ENCODE results near the gene AP1B1. TPM values are rescaled to one million over a fixed set of nuclear protein-coding genes. Genes with fewer than 3 reads are reported as not detected.

The AP1B1 gene
- total and polyA plus RNA-seq, 4 donors, result 17.6 to 63.4 (median 44.0) TPM

GRCh38 chr22:29342577-29343312, 45.6 kb downstream of the AP1B1 start (continued):
- TF ChIP-seq REST (IDR thresholded peaks at IDR 0.05) (no peak), JUND (IDR thresholded peaks at IDR 0.05) (no peak)

- Histone ChIP-seq H3K36me3 (ENCODE audit: control insufficient read depth in 4 of 4, insufficient read depth in 3 of 4, low read depth in 1 of 4, low read length in 3 of 4) (peaks cover 9 to 39% (median 23%) of the 10 kb centered on the region in 4 donors), H3K4me1 (ENCODE audit: control insufficient read depth in 4 of 4, insufficient read depth in 4 of 4, low read length in 3 of 4) (peaks cover 4 to 41% (median 29%) of the 10 kb centered on the region in 4 donors), H3K27ac (ENCODE audit: low read depth in 1 of 2, low read length in 2 of 2) (no peak overlapping the region), H3K4me3 (ENCODE audit: low read depth in 1 of 3, low read length in 3 of 3) (no peak overlapping the region), H3K27me3 (ENCODE audit: control insufficient read depth in 4 of 4, insufficient read depth in 4 of 4, low read length in 3 of 4) (no peaks in the 10 kb centered on the region), H3K9ac (ENCODE audit: low read depth in 1 of 2, low read length in 2 of 2) (no peak overlapping the region), H3K9me3 (ENCODE audit: control insufficient read depth in 4 of 4, low read length in 3 of 4) (no peaks in the 10 kb centered on the region)
- DNase-seq (ENCODE audit: low spot score), result no peak
- TF ChIP-seq REST (IDR thresholded peaks at IDR 0.05) (no peak), NR2F2 (IDR thresholded peaks at IDR 0.05) (no peak), TAF1 (conservative IDR thresholded peaks at IDR 0.05) (no peak), EGR1 (IDR thresholded peaks at IDR 0.05; ENCODE audit: low read depth in 2 of 2) (no peak), JUND (IDR thresholded peaks at IDR 0.05) (no peak), YY1 (IDR thresholded peaks at IDR 0.05) (no peak), FOXA2 (IDR thresholded peaks at IDR 0.05) (no peak), HNF4G (IDR thresholded peaks at IDR 0.05) (no peak), ZBTB33 (IDR thresholded peaks at IDR 0.05) (no peak), SP1 (IDR thresholded peaks at IDR 0.05) (no peak), CTCF (IDR thresholded peaks at IDR 0.05; ENCODE audit: low read depth, low read length, missing input control) (no peak), GABPA (IDR thresholded peaks at IDR 0.05 in 1 of 2, conservative IDR thresholded peaks at IDR 0.05 in 1 of 2) (no peak), ATF3 (IDR thresholded peaks at IDR 0.05) (no peak), FOXA1 (IDR thresholded peaks at IDR 0.05) (no peak), RAD21 (IDR thresholded peaks at IDR 0.05) (no peak), HNF4A (conservative IDR thresholded peaks at IDR 0.05) (no peak), MAX (IDR thresholded peaks at IDR 0.05) (no peak), RXRA (IDR thresholded peaks at IDR 0.05) (no peak)
- WGBS, result 93% methylated on average over 6 of the region's 6 CpGs
These were observed 46.2 kb downstream of the AP1B1 start for GRCh38 chr22:29342177-29342576.
